A673 (cell line): ENCODE results near the gene EFHC1.

Source experiments
- EZH2 ChIP-seq: fragments of 200-600 bp; sonication (generic); IDR thresholded peaks from 2 replicates; pipeline ENCODE4 v1.6.1; 2017; ENCODE audit warnings: borderline replicate concordance, low read depth, mild to moderate bottlenecking, mixed read lengths, antibody characterized with exemption, low read length; ENCODE audit not compliant: poor library complexity, severe bottlenecking
- TF ChIP-seq, protein P1 (sequence below): fragments of 300-800, 200-600 bp; sonication (generic); conservative IDR thresholded peaks from 2 replicates; pipeline ENCODE4 v1.5.1; 2017; ENCODE audit warnings: low read depth, mild to moderate bottlenecking, antibody characterized with exemption, low read length, moderate library complexity, mixed read lengths

DNA sequence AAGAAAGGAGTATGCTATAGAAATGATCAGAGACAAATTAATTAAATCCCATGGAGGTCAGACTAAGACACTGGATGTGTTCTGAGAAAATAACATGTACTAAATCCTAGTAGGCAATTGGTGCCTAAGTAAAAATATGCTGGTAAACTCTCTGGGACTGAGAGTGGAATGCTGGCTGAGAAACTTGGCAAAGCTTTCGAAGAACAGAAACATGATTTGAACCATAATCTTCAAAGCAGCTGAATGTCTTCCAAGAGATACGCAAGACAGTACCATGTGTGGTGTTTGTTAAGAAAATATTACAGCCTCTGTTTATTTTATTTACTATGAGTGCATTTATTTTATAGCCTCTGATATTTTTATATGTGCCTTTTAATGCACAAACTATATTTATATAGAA is 55.2 kb downstream of the EFHC1 start:
- TF ChIP-seq, protein P1, sequence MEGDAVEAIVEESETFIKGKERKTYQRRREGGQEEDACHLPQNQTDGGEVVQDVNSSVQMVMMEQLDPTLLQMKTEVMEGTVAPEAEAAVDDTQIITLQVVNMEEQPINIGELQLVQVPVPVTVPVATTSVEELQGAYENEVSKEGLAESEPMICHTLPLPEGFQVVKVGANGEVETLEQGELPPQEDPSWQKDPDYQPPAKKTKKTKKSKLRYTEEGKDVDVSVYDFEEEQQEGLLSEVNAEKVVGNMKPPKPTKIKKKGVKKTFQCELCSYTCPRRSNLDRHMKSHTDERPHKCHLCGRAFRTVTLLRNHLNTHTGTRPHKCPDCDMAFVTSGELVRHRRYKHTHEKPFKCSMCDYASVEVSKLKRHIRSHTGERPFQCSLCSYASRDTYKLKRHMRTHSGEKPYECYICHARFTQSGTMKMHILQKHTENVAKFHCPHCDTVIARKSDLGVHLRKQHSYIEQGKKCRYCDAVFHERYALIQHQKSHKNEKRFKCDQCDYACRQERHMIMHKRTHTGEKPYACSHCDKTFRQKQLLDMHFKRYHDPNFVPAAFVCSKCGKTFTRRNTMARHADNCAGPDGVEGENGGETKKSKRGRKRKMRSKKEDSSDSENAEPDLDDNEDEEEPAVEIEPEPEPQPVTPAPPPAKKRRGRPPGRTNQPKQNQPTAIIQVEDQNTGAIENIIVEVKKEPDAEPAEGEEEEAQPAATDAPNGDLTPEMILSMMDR, result no peak
- no peak for TF ChIP-seq EZH2
